ENCODE data around the gene SLC38A10. TPM values are rescaled to one million over a fixed set of nuclear protein-coding genes. Genes with fewer than 3 reads are reported as not detected.

The SLC38A10 gene
- total RNA-seq, 1 donor from 2014 or later, result 100 TPM

GRCh38 chr17:81332914-81333528 is 37.9 kb upstream of the SLC38A10 start:
- TF ChIP-seq CTCF (IDR thresholded peaks at IDR 0.05; ENCODE audit: insufficient read depth, low read length, poor library complexity, severe bottlenecking), result no peak
- Histone ChIP-seq H3K36me3 (ENCODE audit: control insufficient read depth, insufficient read depth, low read length) (no peaks in the 10 kb centered on the region), H3K27me3 (ENCODE audit: control insufficient read depth, insufficient read depth, low read length) (peaks cover 16% of the 10 kb centered on the region), H3K4me3 (ENCODE audit: low read depth, low read length) (no peak overlapping the region)
- DNase-seq (ENCODE audit: low read depth), result no peak

GRCh38 chr17:81332118-81332834 is 37.2 kb upstream of the SLC38A10 start:
- TF ChIP-seq CTCF (IDR thresholded peaks at IDR 0.05; ENCODE audit: insufficient read depth, low read length, poor library complexity, severe bottlenecking), result no peak

GRCh38 chr17:81331527-81332043 is 36.5 kb upstream of the SLC38A10 start:
- TF ChIP-seq CTCF (IDR thresholded peaks at IDR 0.05; ENCODE audit: insufficient read depth, low read length, poor library complexity, severe bottlenecking), result no peak
- H3K27me3 ChIP-seq (ENCODE audit: control insufficient read depth, insufficient read depth, low read length), result peaks cover 16% of the 10 kb centered on the region
- DNase-seq (ENCODE audit: low read depth), result no peak
- H3K36me3 ChIP-seq (ENCODE audit: control insufficient read depth, insufficient read depth, low read length), result no peaks in the 10 kb centered on the region
- H3K4me3 ChIP-seq (ENCODE audit: low read depth, low read length), result no peak overlapping the region

More at GRCh38 chr17:81332118-81332834, 37.2 kb upstream of the SLC38A10 start:
- no peak overlapping the region for H3K4me3 ChIP-seq (ENCODE audit: low read depth, low read length)
- H3K36me3 ChIP-seq (ENCODE audit: control insufficient read depth, insufficient read depth, low read length), result no peaks in the 10 kb centered on the region
- peaks cover 16% of the 10 kb centered on the region for H3K27me3 ChIP-seq (ENCODE audit: control insufficient read depth, insufficient read depth, low read length)
- DNase-seq (ENCODE audit: low read depth), result no peak

- Histone ChIP-seq H3K36me3 (ENCODE audit: control insufficient read depth, insufficient read depth, low read length) (no peaks in the 10 kb centered on the region), H3K27me3 (ENCODE audit: control insufficient read depth, insufficient read depth, low read length) (peaks cover 16% of the 10 kb centered on the region), H3K4me3 (ENCODE audit: low read depth, low read length) (no peak overlapping the region)
- no peak for TF ChIP-seq CTCF (IDR thresholded peaks at IDR 0.05; ENCODE audit: insufficient read depth, low read length, poor library complexity, severe bottlenecking)
- no peak for DNase-seq (ENCODE audit: low read depth)
Observed at GRCh38 chr17:81330884-81331245, 35.8 kb upstream of the SLC38A10 start.

- peaks cover 16% of the 10 kb centered on the region for H3K27me3 ChIP-seq (ENCODE audit: control insufficient read depth, insufficient read depth, low read length)
- DNase-seq (ENCODE audit: low read depth), result no peak
- TF ChIP-seq CTCF (IDR thresholded peaks at IDR 0.05; ENCODE audit: insufficient read depth, low read length, poor library complexity, severe bottlenecking), result peak; percentile 21
- no peak overlapping the region for H3K4me3 ChIP-seq (ENCODE audit: low read depth, low read length)
- no peaks in the 10 kb centered on the region for H3K36me3 ChIP-seq (ENCODE audit: control insufficient read depth, insufficient read depth, low read length)
Observed at GRCh38 chr17:81329927-81330883, 35.1 kb upstream of the SLC38A10 start.
